OCI-LY1 (cell line): Measurements from ENCODE around the gene SUCNR1.

ENCODE experiments used
- H2AFZ ChIP-seq: fragments of 200-600 bp; sonication (generic), shearing (Covaris generic); 2 replicates; pipeline ENCODE4 v1.6.0; 2014; ENCODE audit warnings: antibody characterized with exemption, mild to moderate bottlenecking, low read length
- H3F3A ChIP-seq: fragments of 200-600 bp; sonication (generic), shearing (Covaris generic); 2 replicates; pipeline ENCODE4 v1.6.0; 2014; ENCODE audit warnings: mild to moderate bottlenecking, antibody characterized with exemption, low read length, moderate library complexity; ENCODE audit not compliant: insufficient read depth
- H3K27ac ChIP-seq: fragments of 200-600 bp; sonication (generic); 2 replicates; pipeline ENCODE4 v1.5.1; 2014; ENCODE audit warnings: low read length, mixed run types, mild to moderate bottlenecking, low read depth; ENCODE audit not compliant: poor library complexity, severe bottlenecking
- H3K27me3 ChIP-seq: fragments of 200-600 bp; sonication (generic); 2 replicates; pipeline ENCODE4 v1.6.0; 2014; ENCODE audit warnings: antibody characterized with exemption, mild to moderate bottlenecking, low read length, moderate library complexity; ENCODE audit not compliant: insufficient read depth
- H3K36me3 ChIP-seq: fragments of 200-600 bp; sonication (generic); 2 replicates; pipeline ENCODE4 v1.6.1; 2014; ENCODE audit warnings: mild to moderate bottlenecking, antibody characterized with exemption, low read length, moderate library complexity, mixed read lengths; ENCODE audit not compliant: insufficient read depth
- H3K4me1 ChIP-seq: fragments of 200-600 bp; sonication (generic); 2 replicates; pipeline ENCODE4 v1.5.1; 2014; ENCODE audit warnings: mild to moderate bottlenecking, low read length, moderate library complexity; ENCODE audit not compliant: insufficient read depth, severe bottlenecking
- H3K4me2 ChIP-seq: fragments of 200-600 bp; sonication (generic), shearing (Covaris generic); 2 replicates; pipeline ENCODE4 v1.6.1; 2014; ENCODE audit warnings: low read length
- H3K4me3 ChIP-seq: fragments of 200-600 bp; sonication (generic); 2 replicates; pipeline ENCODE4 v1.5.1; 2014; ENCODE audit warnings: low read length, low read depth, mild to moderate bottlenecking, mixed read lengths; ENCODE audit not compliant: poor library complexity, severe bottlenecking
- H3K79me2 ChIP-seq: fragments of 200-600 bp; shearing (Covaris generic); 2 replicates; pipeline ENCODE4 v1.6.1; 2016; ENCODE audit warnings: mixed run types, low read length, mixed read lengths; ENCODE audit not compliant: insufficient read depth
- H3K9ac ChIP-seq: fragments of 200-600 bp; sonication (generic), shearing (Covaris generic); 2 replicates; pipeline ENCODE4 v1.6.1; 2014; ENCODE audit warnings: mild to moderate bottlenecking, low read length, mixed read lengths
- H3K9me2 ChIP-seq: fragments of 200-600 bp; sonication (generic), shearing (Covaris generic); 2 replicates; pipeline ENCODE4 v1.6.1; 2014; ENCODE audit warnings: low read depth, mild to moderate bottlenecking, low read length, mixed read lengths
- H3K9me3 ChIP-seq: fragments of 200-600 bp; shearing (Covaris generic); 2 replicates; pipeline ENCODE4 v1.6.1; 2014; ENCODE audit warnings: low read length, mixed read lengths
- H4K20me1 ChIP-seq: fragments of 200-600 bp; sonication (generic), shearing (Covaris generic); 2 replicates; pipeline ENCODE4 v1.6.0; 2016; ENCODE audit warnings: mild to moderate bottlenecking, low read length; ENCODE audit not compliant: insufficient read depth
- EZH2 ChIP-seq: fragments of 200-600 bp; sonication (generic), shearing (Covaris generic); IDR thresholded peaks from 2 replicates; pipeline ENCODE4 v1.8.0; 2017; ENCODE audit warnings: borderline replicate concordance, mixed run types, mild to moderate bottlenecking, antibody characterized with exemption, low read length, moderate library complexity, mixed read lengths
- TF ChIP-seq, protein P1 (sequence below): fragments of 200-600 bp; sonication (generic), shearing (Covaris generic); IDR thresholded peaks from 2 replicates; pipeline ENCODE4 v1.5.1; 2017; ENCODE audit warnings: mild to moderate bottlenecking, antibody characterized with exemption, low read length, moderate library complexity, mixed read lengths

The SUCNR1 gene

DNA sequence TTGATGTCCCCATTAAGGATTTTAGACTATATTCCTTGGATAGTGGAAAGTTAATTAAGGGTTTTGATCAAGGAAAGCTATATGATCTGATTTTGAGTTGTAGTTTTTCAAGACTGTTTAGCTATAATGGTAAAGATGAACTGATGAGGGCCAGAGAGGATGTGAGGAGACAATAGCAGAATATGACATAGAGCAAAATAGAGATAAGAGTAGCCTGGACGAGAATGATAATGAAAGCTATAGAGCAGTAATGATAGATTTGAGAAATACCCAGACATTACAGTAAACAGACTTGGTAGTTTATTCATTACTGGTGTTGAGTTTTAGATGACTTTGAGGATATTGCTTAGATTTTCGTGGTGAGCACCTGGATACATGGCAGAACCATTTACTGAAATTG lies 3.8 kb downstream of the SUCNR1 start:
- Histone ChIP-seq H3K79me2 (no peaks in the 10 kb centered on the region), H3K36me3 (no peaks in the 10 kb centered on the region), H3K9me2 (no peaks in the 10 kb centered on the region), H3K9me3 (no peaks in the 10 kb centered on the region), H3K4me2 (no peak overlapping the region), H3K4me3 (no peak overlapping the region), H3K4me1 (no peaks in the 10 kb centered on the region), H3K9ac (no peak overlapping the region), H2AFZ (no peak overlapping the region), H4K20me1 (no peaks in the 10 kb centered on the region), H3K27me3 (no peaks in the 10 kb centered on the region), H3F3A (no peaks in the 10 kb centered on the region), H3K27ac (no peak overlapping the region)
- no peak for TF ChIP-seq EZH2
- TF ChIP-seq, protein P1, sequence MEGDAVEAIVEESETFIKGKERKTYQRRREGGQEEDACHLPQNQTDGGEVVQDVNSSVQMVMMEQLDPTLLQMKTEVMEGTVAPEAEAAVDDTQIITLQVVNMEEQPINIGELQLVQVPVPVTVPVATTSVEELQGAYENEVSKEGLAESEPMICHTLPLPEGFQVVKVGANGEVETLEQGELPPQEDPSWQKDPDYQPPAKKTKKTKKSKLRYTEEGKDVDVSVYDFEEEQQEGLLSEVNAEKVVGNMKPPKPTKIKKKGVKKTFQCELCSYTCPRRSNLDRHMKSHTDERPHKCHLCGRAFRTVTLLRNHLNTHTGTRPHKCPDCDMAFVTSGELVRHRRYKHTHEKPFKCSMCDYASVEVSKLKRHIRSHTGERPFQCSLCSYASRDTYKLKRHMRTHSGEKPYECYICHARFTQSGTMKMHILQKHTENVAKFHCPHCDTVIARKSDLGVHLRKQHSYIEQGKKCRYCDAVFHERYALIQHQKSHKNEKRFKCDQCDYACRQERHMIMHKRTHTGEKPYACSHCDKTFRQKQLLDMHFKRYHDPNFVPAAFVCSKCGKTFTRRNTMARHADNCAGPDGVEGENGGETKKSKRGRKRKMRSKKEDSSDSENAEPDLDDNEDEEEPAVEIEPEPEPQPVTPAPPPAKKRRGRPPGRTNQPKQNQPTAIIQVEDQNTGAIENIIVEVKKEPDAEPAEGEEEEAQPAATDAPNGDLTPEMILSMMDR = no peak

DNA sequence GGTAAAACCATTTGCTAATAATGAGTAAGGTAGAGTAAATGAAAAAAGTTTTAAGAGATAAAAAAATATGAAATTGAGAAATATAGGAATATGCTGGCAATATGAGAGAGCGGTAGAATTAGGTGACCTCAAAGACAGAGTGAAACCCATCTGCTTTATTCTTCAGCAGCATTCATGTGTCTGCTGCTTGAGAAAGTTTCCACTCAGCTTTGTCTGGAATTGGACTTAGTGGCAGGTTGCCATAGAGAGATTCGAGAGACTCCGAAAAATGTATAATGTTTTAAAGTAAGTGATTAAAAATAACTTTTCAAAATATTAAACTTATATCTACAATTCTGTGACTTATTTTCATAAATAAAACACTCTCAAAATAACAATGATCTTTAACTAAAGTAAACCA lies 5.0 kb downstream of the SUCNR1 start:
- no peaks in the 10 kb centered on the region for H3K9me3 ChIP-seq
- TF ChIP-seq EZH2 = no peak
- TF ChIP-seq, protein P1 = no peak
- no peak overlapping the region for H3K9ac ChIP-seq
- H3K27me3 ChIP-seq = no peaks in the 10 kb centered on the region
- no peaks in the 10 kb centered on the region for H4K20me1 ChIP-seq
- no peaks in the 10 kb centered on the region for H3K9me2 ChIP-seq
- no peak overlapping the region for H3K4me2 ChIP-seq
- no peaks in the 10 kb centered on the region for H3K79me2 ChIP-seq
- no peak overlapping the region for H3K4me3 ChIP-seq
- no peaks in the 10 kb centered on the region for H3F3A ChIP-seq
- H2AFZ ChIP-seq = no peak overlapping the region
- H3K27ac ChIP-seq = no peak overlapping the region
- no peaks in the 10 kb centered on the region for H3K36me3 ChIP-seq
- H3K4me1 ChIP-seq = no peaks in the 10 kb centered on the region

DNA sequence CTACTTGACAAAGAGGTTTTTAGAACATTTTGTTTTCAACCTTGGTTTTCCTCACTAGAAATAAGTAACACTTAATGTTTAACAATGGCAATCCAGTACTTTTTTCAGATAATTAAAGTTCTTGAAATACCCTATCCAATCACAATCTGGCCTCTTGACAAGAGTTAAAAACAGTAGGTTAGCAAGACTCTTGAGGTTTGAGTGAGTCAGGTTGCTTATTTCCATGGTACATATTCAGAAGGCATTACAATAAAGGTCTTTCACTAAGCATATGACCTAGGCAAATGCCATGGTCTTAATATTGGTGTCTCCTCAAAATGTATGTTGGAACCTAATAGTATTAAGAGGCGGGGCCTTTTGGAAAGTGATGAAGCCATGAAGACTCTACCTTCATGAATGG lies 5.6 kb downstream of the SUCNR1 start:
- Histone ChIP-seq H3K9me3 (no peaks in the 10 kb centered on the region), H3K4me1 (no peaks in the 10 kb centered on the region), H3F3A (no peaks in the 10 kb centered on the region), H3K27me3 (no peaks in the 10 kb centered on the region), H3K79me2 (no peaks in the 10 kb centered on the region), H4K20me1 (no peaks in the 10 kb centered on the region), H3K9me2 (no peaks in the 10 kb centered on the region), H3K9ac (no peak overlapping the region), H3K27ac (no peak overlapping the region), H3K36me3 (no peaks in the 10 kb centered on the region), H2AFZ (no peak overlapping the region), H3K4me3 (no peak overlapping the region), H3K4me2 (no peak overlapping the region)
- no peak for TF ChIP-seq EZH2
- TF ChIP-seq, protein P1 = no peak
